Immature natural killer cell (primary cell): ENCODE measurements around the gene LRRC3. TPM values are rescaled to one million over a fixed set of nuclear protein-coding genes. Genes with fewer than 3 reads are reported as not detected.

Experiments
- DNase-seq, 3 donors: peaks; one replicate each; pipeline ENCODE4 v3.0.0; 2022; ENCODE audit warnings: mixed read lengths in 1 of 3
- H3K27ac Mint-ChIP-seq, 6 donors: one replicate each; pipeline ENCODE4 v1.8.0; 2020; ENCODE audit warnings: mixed read lengths in 6 of 6, mild to moderate bottlenecking in 5 of 6, inconsistent platforms in 4 of 6, moderate library complexity in 3 of 6
- H3K27me3 Mint-ChIP-seq, 3 donors: one replicate each; pipeline ENCODE4 v1.8.0; 2020 to 2021; ENCODE audit warnings: low read depth in 3 of 3, mild to moderate bottlenecking in 3 of 3, mixed read lengths in 3 of 3, moderate library complexity in 3 of 3, inconsistent platforms in 1 of 3
- H3K36me3 Mint-ChIP-seq, 3 donors: one replicate each; pipeline ENCODE4 v1.8.0; 2020; ENCODE audit warnings: mixed read lengths in 3 of 3, inconsistent platforms in 2 of 3, mild to moderate bottlenecking in 2 of 3
- H3K4me1 Mint-ChIP-seq, 2 donors: one replicate each; pipeline ENCODE4 v1.8.0; 2020; ENCODE audit warnings: inconsistent platforms in 2 of 2, mild to moderate bottlenecking in 2 of 2, mixed read lengths in 2 of 2, moderate library complexity in 1 of 2
- H3K4me3 Mint-ChIP-seq, 5 donors: one replicate each; pipeline ENCODE4 v1.8.0; 2020; ENCODE audit warnings: mild to moderate bottlenecking in 5 of 5, mixed read lengths in 5 of 5, inconsistent platforms in 3 of 5, moderate library complexity in 3 of 5
- H3K9me3 Mint-ChIP-seq, 6 donors: one replicate each; pipeline ENCODE4 v1.8.0; 2020; ENCODE audit warnings: mild to moderate bottlenecking in 6 of 6, mixed read lengths in 6 of 6, inconsistent platforms in 4 of 6, moderate library complexity in 3 of 6
- polyA plus RNA-seq, 3 donors: library from polyadenylated mRNA; unstranded; fragments of 300-500 nt; fragmentation: Illumina TruSeq; gene quantifications; one replicate each; pipeline ENCODE4 v1.2.3, GENCODE V29; 2021

LRRC3 gene
- polyA plus RNA-seq, 3 donors from 2014 or later = 0.29 TPM; not detected in 2

DNA sequence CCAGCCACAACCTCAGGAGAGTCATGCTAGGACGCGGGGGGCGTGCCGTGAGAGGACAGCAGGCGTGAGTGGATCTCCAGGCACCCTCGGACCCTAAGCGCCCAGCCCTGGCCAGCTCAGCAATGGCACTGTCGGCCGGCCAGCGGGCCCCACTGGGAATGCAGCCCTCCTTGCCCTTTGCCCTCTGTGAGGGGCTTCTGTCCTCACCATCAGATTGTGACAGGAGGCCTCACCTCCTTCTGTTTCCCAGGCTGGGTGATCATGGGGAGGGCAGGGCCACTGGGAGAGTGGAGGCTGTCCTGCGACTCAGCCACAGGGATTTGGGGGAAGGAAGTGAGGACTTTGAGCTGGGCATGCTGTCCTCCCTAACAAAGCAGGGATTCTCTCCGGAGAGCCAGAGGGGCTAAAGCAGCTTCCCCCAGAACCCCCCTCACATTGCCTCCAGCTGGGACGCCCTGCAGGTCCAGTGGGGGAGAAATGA is 6.6 kb upstream of the LRRC3 start:
- no peak for DNase-seq
- H3K4me3 Mint-ChIP-seq = no peak overlapping the region
- peaks cover 0 to 6% (median 0%) of the 10 kb centered on the region in 6 donors for H3K9me3 Mint-ChIP-seq
- no peaks in the 10 kb centered on the region for H3K4me1 Mint-ChIP-seq
- peaks cover 10 to 15% (median 11%) of the 10 kb centered on the region in 3 donors for H3K27me3 Mint-ChIP-seq
- H3K36me3 Mint-ChIP-seq = no peaks in the 10 kb centered on the region
- H3K27ac Mint-ChIP-seq = no peak overlapping the region

DNA sequence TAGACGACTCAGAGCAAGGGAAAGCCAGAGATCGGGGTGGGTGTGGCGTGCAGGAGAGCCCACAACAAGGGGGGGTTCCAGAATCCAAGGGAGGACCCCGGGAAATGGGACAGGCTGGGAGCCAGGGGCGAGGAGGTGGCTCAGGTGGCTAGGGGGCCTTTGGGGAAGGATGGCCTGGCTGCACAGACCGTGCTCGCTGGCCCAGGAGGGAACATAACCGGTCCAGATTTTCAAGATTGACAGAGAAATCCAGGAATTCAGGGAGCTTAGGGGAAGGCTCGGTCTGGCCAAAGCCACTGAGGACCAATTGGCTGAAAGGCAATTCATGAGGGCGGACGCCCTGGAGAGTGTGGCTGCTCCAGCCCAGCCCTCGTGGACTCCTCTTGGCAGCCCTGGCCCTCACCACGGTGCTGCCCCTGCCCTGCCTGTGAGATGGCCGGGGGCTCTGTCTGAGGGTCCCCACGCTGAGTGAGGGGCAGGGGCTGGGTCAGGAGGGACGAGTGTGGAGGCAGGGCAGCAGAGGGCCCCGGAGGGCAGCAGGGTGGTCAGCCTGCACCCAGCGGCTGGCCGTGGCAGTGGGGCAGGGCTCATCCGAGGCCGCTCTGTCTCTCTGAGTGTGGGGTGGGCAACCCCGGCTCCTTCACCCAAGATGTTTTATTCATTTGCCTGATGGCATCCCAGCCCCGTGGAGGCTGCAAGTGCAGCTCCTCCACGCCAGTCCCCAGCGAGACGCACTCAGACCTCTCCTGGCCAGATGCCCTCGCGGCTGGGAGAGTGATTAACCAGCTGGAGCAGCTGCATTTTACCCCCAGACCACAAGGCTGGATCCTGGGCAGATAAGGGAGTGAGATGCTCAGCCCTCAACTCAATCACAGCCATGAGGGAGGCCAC is 5.6 kb upstream of the LRRC3 start:
- peaks cover 5 to 7% of the 10 kb centered on the region in 2 donors for H3K4me1 Mint-ChIP-seq
- H3K36me3 Mint-ChIP-seq = no peaks in the 10 kb centered on the region
- no peak for DNase-seq
- peaks cover 13 to 16% (median 15%) of the 10 kb centered on the region in 3 donors for H3K27me3 Mint-ChIP-seq
- peaks cover 0 to 6% (median 0%) of the 10 kb centered on the region in 6 donors for H3K9me3 Mint-ChIP-seq
- no peak overlapping the region for H3K27ac Mint-ChIP-seq
- H3K4me3 Mint-ChIP-seq = no peak overlapping the region

DNA sequence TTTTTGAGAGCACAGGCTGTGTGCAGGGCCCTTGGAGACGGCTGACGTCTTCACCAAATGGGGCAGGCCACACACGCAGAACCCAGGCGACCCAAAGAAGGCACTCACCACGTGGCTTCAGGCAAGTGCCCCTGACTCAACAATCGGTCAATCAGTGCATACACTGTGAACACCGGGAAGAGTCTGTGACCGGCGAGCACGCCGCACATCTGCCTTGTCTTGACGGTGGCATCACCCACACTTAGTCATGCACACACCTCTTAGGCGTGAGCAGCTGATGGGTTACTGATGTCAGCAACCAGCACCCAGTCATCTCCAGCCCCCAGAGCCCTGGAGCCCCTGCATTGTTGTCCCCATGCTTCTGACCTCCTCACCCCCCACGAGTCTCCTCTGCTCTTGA is 4.9 kb upstream of the LRRC3 start:
- Mint-ChIP-seq H3K36me3 (no peaks in the 10 kb centered on the region), H3K27ac (no peak overlapping the region), H3K4me1 (peaks cover 8 to 10% of the 10 kb centered on the region in 2 donors), H3K4me3 (no peak overlapping the region), H3K9me3 (peaks cover 0 to 6% (median 0%) of the 10 kb centered on the region in 6 donors), H3K27me3 (peaks cover 7 to 19% (median 16%) of the 10 kb centered on the region in 3 donors)
- DNase-seq = no peak

DNA sequence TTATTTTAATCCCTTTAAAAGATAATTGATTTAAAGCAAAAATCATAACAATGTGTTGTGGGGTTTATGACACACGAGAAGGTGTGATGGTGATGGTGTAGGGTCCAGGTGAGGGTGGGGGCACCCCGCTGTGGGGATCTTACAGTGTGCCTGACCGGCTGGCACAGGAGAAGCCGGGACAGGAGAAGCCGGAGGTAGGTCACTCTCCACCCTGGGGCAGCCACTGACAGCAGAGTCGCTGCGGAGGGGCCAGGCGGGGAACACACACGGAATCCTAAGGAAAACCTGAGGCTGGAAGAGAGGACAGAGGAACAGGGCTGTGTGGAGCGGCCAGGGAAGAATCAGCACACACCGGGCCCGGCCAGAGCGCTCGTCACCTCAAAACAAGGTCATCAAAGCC is 4.3 kb upstream of the LRRC3 start:
- no peak for DNase-seq
- peaks cover 7 to 19% (median 16%) of the 10 kb centered on the region in 3 donors for H3K27me3 Mint-ChIP-seq
- H3K4me1 Mint-ChIP-seq = peaks cover 8 to 10% of the 10 kb centered on the region in 2 donors
- no peak overlapping the region for H3K4me3 Mint-ChIP-seq
- no peak overlapping the region for H3K27ac Mint-ChIP-seq
- H3K36me3 Mint-ChIP-seq = no peaks in the 10 kb centered on the region
- peaks cover 0 to 6% (median 0%) of the 10 kb centered on the region in 6 donors for H3K9me3 Mint-ChIP-seq

DNA sequence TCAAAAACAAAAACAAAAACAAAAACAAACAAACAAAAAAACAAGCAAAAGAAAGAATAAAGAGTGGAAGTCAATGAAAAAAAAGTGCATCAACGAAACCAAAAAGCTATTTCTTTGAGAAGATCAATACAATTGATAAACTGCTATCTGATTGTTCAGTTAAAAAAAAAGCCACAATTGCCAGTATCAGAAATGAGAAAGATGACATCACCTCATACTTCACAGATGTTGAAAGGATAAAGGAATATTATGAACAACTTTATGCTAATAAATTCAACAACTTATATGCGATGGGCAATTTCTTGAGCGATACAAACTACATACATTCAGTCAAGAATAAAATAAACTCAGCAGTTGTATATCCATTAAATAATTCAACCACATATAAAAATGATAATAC is 2.2 kb upstream of the LRRC3 start:
- Mint-ChIP-seq H3K4me3 (peak overlapping the region in 1 of 5 donors; percentile 42), H3K4me1 (peaks cover 8 to 10% of the 10 kb centered on the region in 2 donors), H3K27me3 (peaks cover 9 to 18% (median 11%) of the 10 kb centered on the region in 3 donors), H3K36me3 (no peaks in the 10 kb centered on the region), H3K27ac (no peak overlapping the region), H3K9me3 (peaks cover 0 to 6% (median 0%) of the 10 kb centered on the region in 6 donors)
- no peak for DNase-seq

DNA sequence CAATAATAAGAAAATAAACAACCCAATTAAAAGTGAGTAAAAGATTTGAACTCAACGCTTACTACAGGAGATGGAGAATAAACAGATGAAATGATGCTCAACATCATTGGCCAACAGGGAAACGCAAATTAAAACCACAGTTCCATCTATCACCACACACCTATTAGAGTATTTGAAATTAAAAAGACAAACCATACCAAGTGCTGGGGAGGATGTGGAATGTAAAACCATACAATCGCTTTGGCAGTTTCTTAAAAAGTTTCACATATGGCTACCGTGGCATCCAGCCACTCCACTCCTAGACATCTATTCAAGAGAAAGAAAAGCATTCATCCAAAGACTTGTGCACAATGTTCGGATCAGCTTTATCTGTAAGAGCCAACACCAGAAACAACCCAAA is 1.3 kb upstream of the LRRC3 start:
- peaks cover 9 to 16% (median 11%) of the 10 kb centered on the region in 3 donors for H3K27me3 Mint-ChIP-seq
- peak overlapping the region in 3 of 6 donors; percentile 6 to 66 (median 59) for H3K27ac Mint-ChIP-seq
- DNase-seq = no peak
- peaks cover 8 to 10% of the 10 kb centered on the region in 2 donors for H3K4me1 Mint-ChIP-seq
- peaks cover 0 to 6% (median 0%) of the 10 kb centered on the region in 6 donors for H3K9me3 Mint-ChIP-seq
- H3K4me3 Mint-ChIP-seq = peak overlapping the region; percentile 67 to 81 (median 77)
- H3K36me3 Mint-ChIP-seq = no peaks in the 10 kb centered on the region

DNA sequence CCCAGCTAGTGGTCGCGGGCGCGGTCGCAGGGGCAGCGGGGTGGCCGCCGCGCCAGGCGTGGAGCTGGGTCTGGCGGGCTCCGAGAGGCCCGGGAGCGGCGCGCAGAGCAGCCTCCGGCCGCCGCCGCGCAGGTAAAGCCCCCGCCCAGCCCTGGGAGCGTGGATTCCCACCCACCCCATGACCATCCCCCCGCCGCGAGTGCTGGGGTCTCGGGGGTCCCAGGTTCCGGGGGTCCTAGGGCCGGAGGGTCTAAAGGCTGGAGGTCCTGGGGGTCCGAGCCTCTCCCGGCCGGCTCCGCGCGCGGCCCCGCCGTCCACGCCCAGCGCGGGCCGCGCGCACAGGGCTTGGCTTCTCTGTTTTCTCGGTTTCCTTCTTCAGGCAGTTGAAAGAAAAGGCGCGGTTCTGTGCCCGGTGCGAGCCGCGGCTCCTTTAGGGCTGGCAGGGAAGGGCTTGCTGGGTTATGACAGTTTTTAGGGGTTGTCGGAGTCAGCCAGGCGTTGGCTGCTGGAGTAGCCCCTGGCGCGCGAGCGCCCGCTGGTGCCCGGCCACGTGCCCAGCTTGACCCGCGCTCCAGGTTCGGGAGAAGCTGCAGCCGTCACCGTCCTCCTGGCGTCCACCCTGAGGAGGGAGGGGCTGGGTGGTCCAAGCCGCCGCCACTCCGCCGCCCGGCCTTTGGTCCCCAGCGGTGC is 359 bp downstream of the LRRC3 start:
- Mint-ChIP-seq H3K27me3 (peaks cover 8 to 15% (median 10%) of the 10 kb centered on the region in 3 donors), H3K9me3 (peaks cover 0 to 6% (median 0%) of the 10 kb centered on the region in 6 donors), H3K27ac (no peak overlapping the region), H3K36me3 (no peaks in the 10 kb centered on the region), H3K4me1 (peaks cover 8 to 10% of the 10 kb centered on the region in 2 donors), H3K4me3 (peak overlapping the region; percentile 70 to 82 (median 77))
- DNase-seq = peak in 2 of 3 donors; percentile 11 to 25

DNA sequence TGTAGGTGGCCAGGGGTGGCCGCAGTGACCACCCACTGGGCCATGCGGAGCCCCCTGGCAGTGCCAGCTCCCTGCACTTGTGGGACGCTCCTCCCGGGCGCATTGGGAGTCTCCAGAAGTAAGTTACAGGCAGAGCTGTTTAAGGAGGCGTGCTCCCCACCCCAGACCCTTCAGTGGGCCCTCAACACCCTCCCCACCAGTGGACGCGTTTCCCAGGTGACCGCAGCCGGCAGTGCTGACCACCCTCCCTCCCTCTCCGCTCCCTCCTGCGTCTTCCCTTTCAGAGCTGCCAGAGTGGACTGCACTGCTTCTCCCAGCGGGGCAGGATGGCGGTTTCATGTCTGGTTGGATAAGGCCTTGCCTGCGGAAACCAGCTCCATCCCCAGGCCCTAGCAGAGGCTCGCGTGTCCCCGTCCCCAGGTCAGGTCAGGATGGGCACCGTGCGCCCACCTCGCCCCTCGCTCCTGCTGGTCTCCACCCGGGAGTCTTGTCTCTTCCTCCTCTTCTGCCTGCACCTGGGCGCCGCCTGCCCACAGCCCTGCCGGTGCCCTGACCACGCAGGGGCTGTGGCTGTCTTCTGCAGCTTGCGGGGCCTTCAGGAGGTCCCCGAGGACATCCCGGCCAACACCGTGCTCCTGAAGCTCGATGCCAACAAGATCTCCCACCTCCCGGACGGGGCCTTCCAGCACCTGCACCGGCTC is 1.1 kb downstream of the LRRC3 start:
- Mint-ChIP-seq H3K27me3 (peaks cover 3 to 15% (median 9%) of the 10 kb centered on the region in 3 donors), H3K9me3 (peaks cover 0 to 6% (median 0%) of the 10 kb centered on the region in 6 donors), H3K4me1 (peaks cover 8 to 10% of the 10 kb centered on the region in 2 donors), H3K36me3 (no peaks in the 10 kb centered on the region), H3K4me3 (peak overlapping the region; percentile 41 to 65 (median 50)), H3K27ac (no peak overlapping the region)
- DNase-seq = no peak

DNA sequence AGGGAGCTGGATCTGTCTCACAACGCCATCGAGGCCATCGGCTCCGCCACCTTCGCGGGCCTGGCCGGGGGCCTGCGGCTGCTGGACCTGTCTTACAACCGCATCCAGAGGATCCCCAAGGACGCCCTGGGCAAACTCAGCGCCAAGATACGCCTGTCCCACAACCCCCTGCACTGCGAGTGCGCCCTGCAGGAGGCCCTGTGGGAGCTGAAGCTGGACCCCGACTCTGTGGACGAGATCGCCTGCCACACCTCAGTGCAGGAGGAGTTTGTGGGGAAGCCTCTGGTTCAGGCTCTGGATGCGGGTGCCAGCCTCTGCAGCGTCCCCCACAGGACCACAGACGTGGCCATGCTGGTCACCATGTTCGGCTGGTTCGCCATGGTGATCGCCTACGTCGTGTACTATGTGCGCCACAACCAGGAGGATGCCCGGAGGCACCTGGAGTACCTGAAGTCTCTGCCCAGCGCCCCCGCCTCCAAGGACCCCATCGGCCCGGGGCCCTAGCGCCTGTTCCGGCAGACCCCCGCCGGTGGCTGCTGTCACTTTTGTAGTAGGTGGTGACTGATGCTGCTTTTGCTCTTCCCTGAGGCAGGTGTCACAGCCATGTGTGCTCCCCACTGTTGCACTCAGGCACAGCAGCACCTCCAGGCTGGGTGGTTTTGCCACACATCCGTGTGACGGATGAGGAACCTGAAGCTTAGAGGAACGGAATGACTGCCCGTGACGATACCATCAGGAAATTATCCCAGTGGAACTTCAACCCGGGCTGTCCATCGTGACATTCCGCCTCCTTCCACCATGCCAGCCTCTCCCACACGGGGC is 1.8 kb downstream of the LRRC3 start:
- Mint-ChIP-seq H3K4me1 (peaks cover 8 to 10% of the 10 kb centered on the region in 2 donors), H3K4me3 (peak overlapping the region; percentile 23 to 65 (median 54)), H3K27me3 (peaks cover 2 to 13% (median 9%) of the 10 kb centered on the region in 3 donors), H3K27ac (no peak overlapping the region), H3K36me3 (no peaks in the 10 kb centered on the region), H3K9me3 (peaks cover 0 to 6% (median 0%) of the 10 kb centered on the region in 6 donors)
- no peak for DNase-seq

DNA sequence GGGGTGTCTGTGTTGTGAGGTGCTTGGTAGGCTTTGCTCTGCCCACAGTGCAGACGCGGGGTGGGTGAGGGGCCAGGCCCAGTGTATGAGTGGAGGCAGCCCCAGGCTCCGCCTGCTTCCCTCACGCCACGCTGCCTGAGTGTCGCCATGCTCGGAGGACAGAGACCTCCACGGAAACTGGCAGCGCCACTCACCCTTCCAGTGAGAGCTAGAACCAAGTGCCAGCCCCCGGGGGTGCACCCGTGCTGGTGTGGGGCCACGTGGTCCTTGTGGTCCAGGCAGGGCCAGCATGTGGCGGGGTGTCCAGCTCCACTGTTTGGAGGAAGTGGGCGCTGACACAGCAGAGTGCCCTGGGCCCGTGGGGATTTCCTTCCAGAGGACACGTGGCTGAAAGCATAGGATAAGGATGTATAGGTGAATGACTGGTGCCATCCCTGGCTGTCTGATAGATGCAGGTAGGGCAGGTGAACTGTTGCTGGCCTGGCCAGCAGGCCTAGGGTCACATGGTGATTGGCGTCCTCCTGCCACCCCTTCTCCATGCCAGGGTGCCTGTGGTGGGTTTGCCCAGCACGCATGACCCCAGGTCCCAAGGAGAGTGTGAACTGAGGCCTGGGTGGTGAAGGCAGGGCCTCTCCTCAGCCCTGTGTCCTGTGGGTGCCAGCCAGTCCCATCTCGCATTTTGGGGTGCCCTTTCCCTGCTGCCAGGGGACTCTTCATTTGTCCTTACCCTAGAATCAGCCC is 3.8 kb downstream of the LRRC3 start:
- peak overlapping the region in 1 of 6 donors; percentile 53 for H3K27ac Mint-ChIP-seq
- peaks cover 0 to 4% (median 0%) of the 10 kb centered on the region in 3 donors for H3K36me3 Mint-ChIP-seq
- peaks cover 8 to 9% of the 10 kb centered on the region in 2 donors for H3K4me1 Mint-ChIP-seq
- H3K4me3 Mint-ChIP-seq = no peak overlapping the region
- H3K9me3 Mint-ChIP-seq = no peaks in the 10 kb centered on the region
- no peak for DNase-seq
- H3K27me3 Mint-ChIP-seq = peaks cover 2 to 12% (median 7%) of the 10 kb centered on the region in 3 donors

DNA sequence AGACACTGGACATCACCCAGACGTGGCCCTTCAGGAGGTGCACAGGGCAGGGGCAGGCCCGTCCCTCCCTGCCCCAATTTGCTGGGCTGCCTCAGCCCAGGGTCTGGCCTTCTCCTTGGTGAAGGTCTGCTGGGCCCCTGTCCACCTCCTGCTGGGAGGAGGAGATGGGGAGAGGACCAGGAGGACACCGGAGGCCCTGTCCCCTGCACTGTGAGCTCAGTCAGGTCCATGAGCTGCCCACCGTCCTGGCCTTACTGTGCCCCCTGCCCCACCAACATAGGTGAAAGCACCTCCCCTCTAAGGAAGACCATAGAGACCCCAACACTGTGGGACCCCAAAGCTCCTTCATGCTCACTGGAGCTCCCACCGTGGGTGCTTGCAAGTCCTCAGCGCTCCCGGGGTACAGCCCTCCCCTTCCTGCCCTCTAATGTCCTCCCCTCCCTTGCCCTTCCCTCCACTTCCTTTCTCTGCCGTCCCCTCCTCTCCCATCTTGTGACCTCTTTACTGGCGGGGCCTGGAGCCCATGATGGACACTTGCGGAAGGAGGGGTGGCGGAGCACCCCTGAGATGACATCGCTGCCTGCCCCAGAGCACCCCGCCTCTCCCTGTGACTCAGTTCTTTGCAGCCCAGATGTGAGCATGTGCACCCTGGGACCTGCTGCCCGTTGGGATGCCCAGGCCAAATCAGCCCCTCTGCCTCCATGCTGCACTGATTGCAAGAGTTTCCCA is 4.6 kb downstream of the LRRC3 start:
- H3K9me3 Mint-ChIP-seq = no peaks in the 10 kb centered on the region
- no peak for DNase-seq
- H3K36me3 Mint-ChIP-seq = peaks cover 0 to 4% (median 0%) of the 10 kb centered on the region in 3 donors
- H3K27ac Mint-ChIP-seq = no peak overlapping the region
- H3K27me3 Mint-ChIP-seq = peaks cover 0 to 7% (median 4%) of the 10 kb centered on the region in 3 donors
- H3K4me3 Mint-ChIP-seq = no peak overlapping the region
- peaks cover 1% of the 10 kb centered on the region in 2 donors for H3K4me1 Mint-ChIP-seq

DNA sequence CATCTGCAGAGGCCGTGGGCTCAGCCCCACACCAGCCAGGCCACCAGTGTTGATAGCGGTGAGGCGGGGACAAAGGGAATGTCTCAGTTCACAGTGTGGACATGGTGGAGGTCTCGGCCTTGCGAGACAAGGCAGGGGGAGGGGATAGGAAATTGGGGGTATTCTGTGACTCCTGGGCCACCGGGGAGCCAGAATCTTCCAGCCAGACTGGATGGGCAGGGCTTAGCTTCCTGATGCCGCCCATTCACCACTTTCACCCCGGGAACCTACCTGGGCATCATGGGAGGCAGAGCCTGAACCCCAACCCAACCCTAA is 5.1 kb downstream of the LRRC3 start:
- peaks cover 0 to 4% (median 4%) of the 10 kb centered on the region in 3 donors for H3K27me3 Mint-ChIP-seq
- DNase-seq = no peak
- no peaks in the 10 kb centered on the region for H3K9me3 Mint-ChIP-seq
- H3K4me1 Mint-ChIP-seq = no peaks in the 10 kb centered on the region
- no peak overlapping the region for H3K27ac Mint-ChIP-seq
- no peak overlapping the region for H3K4me3 Mint-ChIP-seq
- peaks cover 0 to 4% (median 0%) of the 10 kb centered on the region in 3 donors for H3K36me3 Mint-ChIP-seq
